SK-N-SH treated with all-trans-retinoic acid at 6 μM for 48 hours (cell line): ENCODE data around the gene WNT5A.

Source experiments
- ATAC-seq: fragments of 200-7000 bp; cut with Tn5 transposase; 3 replicates; pipeline ENCODE4 v1.9.1; 2020; ENCODE audit warnings: mild to moderate bottlenecking, moderate library complexity
- ARNTL ChIP-seq: fragments of 450-650 bp; formaldehyde crosslinking; IDR thresholded peaks from 2 replicates; pipeline ENCODE4 v1.5.0; 2020; ENCODE audit warnings: low read depth, mild to moderate bottlenecking, moderate library complexity, borderline replicate concordance
- BACH2 ChIP-seq: fragments of 250-450 bp; sonication (Bioruptor Pico); IDR thresholded peaks from 2 replicates; pipeline ENCODE4 v1.9.0; 2021; ENCODE audit warnings: mild to moderate bottlenecking, borderline replicate concordance
- CSDC2 ChIP-seq: fragments of 250-450 bp; sonication (Bioruptor Pico); IDR thresholded peaks from 2 replicates; pipeline ENCODE4 v1.5.0; 2020; ENCODE audit warnings: mild to moderate bottlenecking, moderate library complexity
- CSRNP3 ChIP-seq: fragments of 250-450 bp; sonication (Bioruptor Pico); IDR thresholded peaks from 2 replicates; pipeline ENCODE4 v1.5.1; 2021; ENCODE audit warnings: mild to moderate bottlenecking, moderate library complexity
- ESRRG ChIP-seq: fragments of 250-450 bp; sonication (Bioruptor Pico); IDR thresholded peaks from 2 replicates; pipeline ENCODE4 v1.6.1; 2021; ENCODE audit warnings: mild to moderate bottlenecking
- GLIS3 ChIP-seq: fragments of 250-450 bp; sonication (Bioruptor Pico); IDR thresholded peaks from 2 replicates; pipeline ENCODE4 v1.5.0; 2020; ENCODE audit warnings: mild to moderate bottlenecking, moderate library complexity
- ISL1 ChIP-seq: fragments of 250-450 bp; sonication (Bioruptor Pico); IDR thresholded peaks from 2 replicates; pipeline ENCODE4 v2.1.2; 2022; ENCODE audit warnings: mild to moderate bottlenecking, moderate library complexity
- OSR1 ChIP-seq: fragments of 250-450 bp; sonication (Bioruptor Pico); IDR thresholded peaks from 2 replicates; pipeline ENCODE4 v1.8.0; 2022; ENCODE audit warnings: moderate library complexity, mild to moderate bottlenecking, inconsistent platforms
- PATZ1 ChIP-seq: fragments of 250-450 bp; sonication (Bioruptor Pico); IDR thresholded peaks from 2 replicates; pipeline ENCODE4 v1.8.0; 2020; ENCODE audit warnings: mild to moderate bottlenecking, moderate library complexity, borderline replicate concordance
- PPARA ChIP-seq: fragments of 250-450 bp; sonication (Bioruptor Pico); IDR thresholded peaks from 2 replicates; pipeline ENCODE4 v1.5.0; 2020; ENCODE audit warnings: mild to moderate bottlenecking, borderline replicate concordance
- RARB ChIP-seq: fragments of 250-450 bp; sonication (Bioruptor Pico); IDR thresholded peaks from 2 replicates; pipeline ENCODE4 v1.8.0; 2021; ENCODE audit warnings: mild to moderate bottlenecking, moderate library complexity
- SNAI2 ChIP-seq: fragments of 250-450 bp; sonication (Bioruptor Pico); IDR thresholded peaks from 2 replicates; pipeline ENCODE4 v1.5.0; 2020; ENCODE audit warnings: mild to moderate bottlenecking, moderate library complexity
- TCF4 ChIP-seq: fragments of 250-450 bp; sonication (Bioruptor Pico); IDR thresholded peaks from 2 replicates; pipeline ENCODE4 v1.8.0; 2021; ENCODE audit warnings: mild to moderate bottlenecking, moderate library complexity, borderline replicate concordance
- TOX ChIP-seq: fragments of 250-450 bp; sonication (Bioruptor Pico); IDR thresholded peaks from 2 replicates; pipeline ENCODE4 v1.8.0; 2021; ENCODE audit warnings: mild to moderate bottlenecking, moderate library complexity, borderline replicate concordance
- TSHZ2 ChIP-seq: fragments of 250-450 bp; sonication (Bioruptor Pico); IDR thresholded peaks from 2 replicates; pipeline ENCODE4 v1.5.0; 2020; ENCODE audit warnings: mild to moderate bottlenecking, moderate library complexity
- ZC3H10 ChIP-seq: fragments of 250-450 bp; sonication (Bioruptor Pico); IDR thresholded peaks from 2 replicates; pipeline ENCODE4 v1.5.1; 2021; ENCODE audit warnings: mild to moderate bottlenecking, moderate library complexity
- ZFP3 ChIP-seq: fragments of 250-450 bp; sonication (Bioruptor Pico); IDR thresholded peaks from 2 replicates; pipeline ENCODE4 v1.5.0; 2020; ENCODE audit warnings: mild to moderate bottlenecking, moderate library complexity
- ZFP30 ChIP-seq: fragments of 450-650 bp; formaldehyde crosslinking; IDR thresholded peaks from 2 replicates; pipeline ENCODE4 v1.5.0; 2022; ENCODE audit warnings: mild to moderate bottlenecking, moderate library complexity
- ZNF565 ChIP-seq: fragments of 450-650 bp; formaldehyde crosslinking; conservative IDR thresholded peaks from 2 replicates; pipeline ENCODE4 v1.5.0; 2020; ENCODE audit warnings: low read depth, mild to moderate bottlenecking, moderate library complexity
- ZNF70 ChIP-seq: fragments of 450-650 bp; formaldehyde crosslinking; IDR thresholded peaks from 2 replicates; pipeline ENCODE4 v1.5.0; 2020; ENCODE audit warnings: mild to moderate bottlenecking, moderate library complexity
- ZNF8 ChIP-seq: fragments of 450-650 bp; formaldehyde crosslinking; IDR thresholded peaks from 2 replicates; pipeline ENCODE4 v1.5.0; 2020; ENCODE audit warnings: mild to moderate bottlenecking, moderate library complexity

Gene WNT5A

GRCh38 chr3:55440104-55440708, 46.9 kb downstream of the WNT5A start:
- TF ChIP-seq OSR1, result no peak
- TF ChIP-seq CSRNP3 (CRISPR knock-in tag), result no peak
- TF ChIP-seq BACH2, result no peak
- no peak for TF ChIP-seq ARNTL
- no peak for TF ChIP-seq ZNF70 (CRISPR knock-in tag)
- TF ChIP-seq PATZ1 (CRISPR knock-in tag), result no peak
- no peak for TF ChIP-seq ZFP30 (CRISPR knock-in tag)
- TF ChIP-seq ISL1 (CRISPR knock-in tag), result no peak
- no peak for TF ChIP-seq GLIS3 (CRISPR knock-in tag)
- TF ChIP-seq ESRRG (CRISPR knock-in tag), result no peak
- no peak for TF ChIP-seq RARB (CRISPR knock-in tag)
- ATAC-seq, result no peak

- ATAC-seq, result no peak
- TF ChIP-seq PATZ1 (CRISPR knock-in tag), result no peak
- no peak for TF ChIP-seq ZNF565 (CRISPR knock-in tag)
- no peak for TF ChIP-seq BACH2
- no peak for TF ChIP-seq GLIS3 (CRISPR knock-in tag)
- no peak for TF ChIP-seq CSRNP3 (CRISPR knock-in tag)
- no peak for TF ChIP-seq TCF4
- TF ChIP-seq CSDC2 (CRISPR knock-in tag), result no peak
- no peak for TF ChIP-seq ZFP3
- no peak for TF ChIP-seq ISL1 (CRISPR knock-in tag)
- no peak for TF ChIP-seq ARNTL
- TF ChIP-seq OSR1, result no peak
- no peak for TF ChIP-seq TOX
- TF ChIP-seq ZNF70 (CRISPR knock-in tag), result no peak
- no peak for TF ChIP-seq ZNF8 (CRISPR knock-in tag)
- TF ChIP-seq ZC3H10 (CRISPR knock-in tag), result no peak
Measured at GRCh38 chr3:55439657-55440056, 47.4 kb downstream of the WNT5A start.

GRCh38 chr3:55436644-55437043, 50.5 kb downstream of the WNT5A start:
- no peak for ATAC-seq
- TF ChIP-seq CSRNP3 (CRISPR knock-in tag), result no peak
- TF ChIP-seq TOX, result no peak
- TF ChIP-seq PPARA, result no peak

GRCh38 chr3:55435491-55435890, 51.6 kb downstream of the WNT5A start:
- ATAC-seq, result no peak
- TF ChIP-seq TOX, result no peak
- no peak for TF ChIP-seq ISL1 (CRISPR knock-in tag)
- no peak for TF ChIP-seq GLIS3 (CRISPR knock-in tag)
- no peak for TF ChIP-seq PPARA
- no peak for TF ChIP-seq OSR1
- no peak for TF ChIP-seq ESRRG (CRISPR knock-in tag)
- no peak for TF ChIP-seq TSHZ2
- no peak for TF ChIP-seq SNAI2 (CRISPR knock-in tag)
- no peak for TF ChIP-seq ZNF8 (CRISPR knock-in tag)
